Liver (tissue), 9 donors: Measurements from ENCODE around the gene TRIL. TPM values are rescaled to one million over a fixed set of nuclear protein-coding genes. Genes with fewer than 3 reads are reported as not detected.

ENCODE experiments used
- DNase-seq: peaks from one replicate; pipeline ENCODE4 v3.0.0-alpha.2; 2017; ENCODE audit warnings: low spot score
- H3K27ac ChIP-seq, 2 donors: one replicate each; pipeline ENCODE4 v1.7.0; 2013; ENCODE audit warnings: inconsistent platforms in 2 of 2, low read length in 2 of 2, control low read depth in 1 of 2, low read depth in 1 of 2, mild to moderate bottlenecking in 1 of 2
- H3K27me3 ChIP-seq, 4 donors: one replicate each; pipeline versions ENCODE4 v1.6.1 to v1.7.0; 2013; ENCODE audit warnings: low read length in 3 of 4, inconsistent platforms in 1 of 4, mild to moderate bottlenecking in 1 of 4, moderate library complexity in 1 of 4; ENCODE audit not compliant: control insufficient read depth in 4 of 4, insufficient read depth in 4 of 4
- H3K36me3 ChIP-seq, 4 donors: one replicate each; pipeline versions ENCODE4 v1.6.1 to v1.7.0; 2013; ENCODE audit warnings: low read length in 3 of 4, mild to moderate bottlenecking in 3 of 4, low read depth in 1 of 4, moderate library complexity in 1 of 4; ENCODE audit not compliant: control insufficient read depth in 4 of 4, insufficient read depth in 3 of 4
- H3K4me1 ChIP-seq, 4 donors: one replicate each; pipeline versions ENCODE4 v1.6.1 to v1.7.0; 2013; ENCODE audit warnings: low read length in 3 of 4, mild to moderate bottlenecking in 3 of 4, moderate library complexity in 1 of 4; ENCODE audit not compliant: control insufficient read depth in 4 of 4, insufficient read depth in 4 of 4
- H3K4me3 ChIP-seq, 3 donors: one replicate each; pipeline versions ENCODE4 v1.6.1 to v1.7.0; 2013; ENCODE audit warnings: low read length in 3 of 3, control low read depth in 1 of 3, low read depth in 1 of 3, mild to moderate bottlenecking in 1 of 3
- H3K9ac ChIP-seq, 2 donors: one replicate each; pipeline ENCODE4 v1.7.0; 2013; ENCODE audit warnings: low read length in 2 of 2, mild to moderate bottlenecking in 2 of 2, moderate library complexity in 2 of 2, control low read depth in 1 of 2, low read depth in 1 of 2
- H3K9me3 ChIP-seq, 4 donors: one replicate each; pipeline versions ENCODE4 v1.6.1 to v1.7.0; 2013; ENCODE audit warnings: low read length in 3 of 4; ENCODE audit not compliant: control insufficient read depth in 4 of 4
- EGR1 ChIP-seq, 2 donors: IDR thresholded peaks; 2 replicates each; pipeline ENCODE4 v1.6.1; 2016 to 2018; ENCODE audit warnings: antibody characterized with exemption in 2 of 2, low read depth in 2 of 2
- FOXA1 ChIP-seq: IDR thresholded peaks from 2 replicates; pipeline ENCODE4 v1.6.1; 2016; ENCODE audit warnings: antibody characterized with exemption
- FOXA2 ChIP-seq: IDR thresholded peaks from 2 replicates; pipeline ENCODE4 v1.6.1; 2016; ENCODE audit warnings: antibody characterized with exemption
- GABPA ChIP-seq, 2 donors: IDR thresholded peaks in 1 of 2; conservative IDR thresholded peaks in 1 of 2; 2 replicates each; pipeline ENCODE4 v1.6.1; 2016; ENCODE audit warnings: antibody characterized with exemption in 2 of 2, mild to moderate bottlenecking in 1 of 2, moderate library complexity in 1 of 2
- HNF4A ChIP-seq, 2 donors: conservative IDR thresholded peaks; 2 replicates each; pipeline ENCODE4 v1.6.1; 2016; ENCODE audit warnings: antibody characterized with exemption in 2 of 2, mild to moderate bottlenecking in 2 of 2
- HNF4G ChIP-seq: IDR thresholded peaks from 2 replicates; pipeline ENCODE4 v1.6.1; 2016; ENCODE audit warnings: antibody characterized with exemption
- JUND ChIP-seq, 2 donors: IDR thresholded peaks; 2 replicates each; pipeline ENCODE4 v1.6.1; 2016; ENCODE audit warnings: antibody characterized with exemption in 2 of 2
- RAD21 ChIP-seq, 2 donors: IDR thresholded peaks; 2 replicates each; pipeline ENCODE4 v1.6.1; 2016; ENCODE audit warnings: antibody characterized with exemption in 2 of 2, mild to moderate bottlenecking in 2 of 2
- RXRA ChIP-seq, 2 donors: IDR thresholded peaks; 2 replicates each; pipeline ENCODE4 v1.6.1; 2017 to 2018; ENCODE audit warnings: antibody characterized with exemption in 2 of 2, mild to moderate bottlenecking in 1 of 2
- SP1 ChIP-seq: IDR thresholded peaks from 2 replicates; pipeline ENCODE4 v1.6.1; 2018; ENCODE audit warnings: antibody characterized with exemption, mild to moderate bottlenecking
- TAF1 ChIP-seq: conservative IDR thresholded peaks from 2 replicates; pipeline ENCODE4 v1.6.1; 2016; ENCODE audit warnings: antibody characterized with exemption, mild to moderate bottlenecking
- YY1 ChIP-seq: IDR thresholded peaks from 2 replicates; pipeline ENCODE4 v1.6.1; 2016; ENCODE audit warnings: antibody characterized with exemption, mild to moderate bottlenecking
- WGBS: extraction: QIAGEN DNeasy Blood & Tissue Kit; methylation state at CpG from one replicate; pipeline ENCODE4 v1.1.7; 2013; 5-methylcytosine and 5-hydroxymethylcytosine counted together
- polyA plus RNA-seq, 2 donors: library from polyadenylated mRNA; stranded (reverse) in 1 of 2; unstranded in 1 of 2; fragments of 200-250 nt in 1 of 2; fragments of >200 nt in 1 of 2; fragmentation: Nextera tagmentation in 1 of 2; extraction: Ambion mirVana in 1 of 2; gene quantifications; one replicate each; pipeline versions ENCODE4 v1.2.1 to v1.2.3, GENCODE V29; 2013 to 2015
- total RNA-seq, 2 donors: library from RNA; depleted of rRNA; stranded (reverse); fragments of >200 nt; gene quantifications; one replicate each; pipeline ENCODE4 v1.2.3, GENCODE V29; 2014
- TF ChIP-seq, protein P1 (sequence below): IDR thresholded peaks from 2 replicates; pipeline ENCODE4 v1.6.1; 2016; ENCODE audit warnings: antibody characterized with exemption
- TF ChIP-seq, protein P2 (sequence below): IDR thresholded peaks from 2 replicates; pipeline ENCODE4 v1.6.1; 2016; ENCODE audit warnings: antibody characterized with exemption
- TF ChIP-seq, protein P3 (sequence below): fragments of 150-350 bp; IDR thresholded peaks from 2 replicates; pipeline ENCODE4 v1.5.1; 2017; ENCODE audit warnings: improper control_type of control experiment, low read depth, low read length; ENCODE audit not compliant: missing input control
- TF ChIP-seq, protein P4 (sequence below): IDR thresholded peaks from 2 replicates; pipeline ENCODE4 v1.6.1; 2016; ENCODE audit warnings: antibody characterized with exemption
- TF ChIP-seq, protein P5 (sequence below): IDR thresholded peaks from 2 replicates; pipeline ENCODE4 v1.6.1; 2016; ENCODE audit warnings: antibody characterized with exemption, mild to moderate bottlenecking
- donor health status: healthy.
- donor health status: healthy.
- donor health status: healthy.
- donor health status: healthy.
- donor health status: healthy.

Gene TRIL
- total and polyA plus RNA-seq, 4 donors: 0.06 to 0.67 (median 0.35) TPM

DNA sequence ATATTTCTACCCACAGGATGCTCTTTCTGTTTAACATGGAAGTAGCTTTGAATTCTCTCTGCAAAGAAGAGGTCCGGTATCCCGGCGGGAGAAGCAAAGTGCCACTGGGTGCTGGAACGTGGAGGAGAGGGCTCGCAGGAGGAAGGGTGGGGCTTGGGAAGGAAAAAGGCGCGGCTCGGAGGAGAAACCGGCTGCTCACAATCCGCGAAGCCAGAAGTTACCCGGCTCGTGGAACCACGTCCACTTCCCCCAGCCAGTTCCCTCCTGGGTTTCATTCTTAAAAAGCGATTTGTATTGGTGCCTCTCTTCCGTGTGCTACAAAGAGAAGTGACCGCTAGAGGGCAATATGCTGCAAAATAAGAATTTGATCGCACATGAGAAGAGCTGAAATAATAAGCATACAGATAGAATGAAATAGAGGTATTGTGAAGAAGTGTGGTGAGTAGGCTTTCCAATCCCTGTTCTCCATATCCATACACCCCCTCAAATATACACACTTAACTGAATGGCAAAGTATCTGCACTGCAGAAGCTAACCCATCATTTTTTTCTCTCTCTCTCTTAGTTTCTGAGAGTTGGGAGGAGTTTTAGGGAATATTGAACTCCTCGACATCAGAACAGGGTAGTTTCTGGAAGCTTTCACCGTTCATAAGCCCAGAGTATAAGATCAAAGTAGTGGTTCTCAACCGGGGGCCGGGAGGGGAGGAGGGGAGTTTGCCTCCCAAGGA, 31.1 kb downstream of the TRIL start:
- 4% methylated on average over 22 of the region's 22 CpGs for WGBS
- no peaks in the 10 kb centered on the region for H3K9me3 ChIP-seq
- peak; percentile 43 for DNase-seq
- no peak overlapping the region for H3K27ac ChIP-seq
- H3K27me3 ChIP-seq: no peaks in the 10 kb centered on the region
- peak overlapping the region; percentile 47 to 62 for H3K9ac ChIP-seq
- H3K4me1 ChIP-seq: peaks cover 0 to 17% (median 10%) of the 10 kb centered on the region in 4 donors
- peak overlapping the region; percentile 50 to 82 (median 54) for H3K4me3 ChIP-seq
- TF ChIP-seq RAD21 (IDR thresholded peaks at IDR 0.05): peak; percentile 92 to 94
- TF ChIP-seq, protein P1, sequence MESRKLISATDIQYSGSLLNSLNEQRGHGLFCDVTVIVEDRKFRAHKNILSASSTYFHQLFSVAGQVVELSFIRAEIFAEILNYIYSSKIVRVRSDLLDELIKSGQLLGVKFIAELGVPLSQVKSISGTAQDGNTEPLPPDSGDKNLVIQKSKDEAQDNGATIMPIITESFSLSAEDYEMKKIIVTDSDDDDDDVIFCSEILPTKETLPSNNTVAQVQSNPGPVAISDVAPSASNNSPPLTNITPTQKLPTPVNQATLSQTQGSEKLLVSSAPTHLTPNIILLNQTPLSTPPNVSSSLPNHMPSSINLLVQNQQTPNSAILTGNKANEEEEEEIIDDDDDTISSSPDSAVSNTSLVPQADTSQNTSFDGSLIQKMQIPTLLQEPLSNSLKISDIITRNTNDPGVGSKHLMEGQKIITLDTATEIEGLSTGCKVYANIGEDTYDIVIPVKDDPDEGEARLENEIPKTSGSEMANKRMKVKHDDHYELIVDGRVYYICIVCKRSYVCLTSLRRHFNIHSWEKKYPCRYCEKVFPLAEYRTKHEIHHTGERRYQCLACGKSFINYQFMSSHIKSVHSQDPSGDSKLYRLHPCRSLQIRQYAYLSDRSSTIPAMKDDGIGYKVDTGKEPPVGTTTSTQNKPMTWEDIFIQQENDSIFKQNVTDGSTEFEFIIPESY: peak; percentile 27
- TF ChIP-seq, protein P2, sequence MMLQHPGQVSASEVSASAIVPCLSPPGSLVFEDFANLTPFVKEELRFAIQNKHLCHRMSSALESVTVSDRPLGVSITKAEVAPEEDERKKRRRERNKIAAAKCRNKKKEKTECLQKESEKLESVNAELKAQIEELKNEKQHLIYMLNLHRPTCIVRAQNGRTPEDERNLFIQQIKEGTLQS: no peak
- no peak for TF ChIP-seq FOXA2
- TF ChIP-seq, protein P3, sequence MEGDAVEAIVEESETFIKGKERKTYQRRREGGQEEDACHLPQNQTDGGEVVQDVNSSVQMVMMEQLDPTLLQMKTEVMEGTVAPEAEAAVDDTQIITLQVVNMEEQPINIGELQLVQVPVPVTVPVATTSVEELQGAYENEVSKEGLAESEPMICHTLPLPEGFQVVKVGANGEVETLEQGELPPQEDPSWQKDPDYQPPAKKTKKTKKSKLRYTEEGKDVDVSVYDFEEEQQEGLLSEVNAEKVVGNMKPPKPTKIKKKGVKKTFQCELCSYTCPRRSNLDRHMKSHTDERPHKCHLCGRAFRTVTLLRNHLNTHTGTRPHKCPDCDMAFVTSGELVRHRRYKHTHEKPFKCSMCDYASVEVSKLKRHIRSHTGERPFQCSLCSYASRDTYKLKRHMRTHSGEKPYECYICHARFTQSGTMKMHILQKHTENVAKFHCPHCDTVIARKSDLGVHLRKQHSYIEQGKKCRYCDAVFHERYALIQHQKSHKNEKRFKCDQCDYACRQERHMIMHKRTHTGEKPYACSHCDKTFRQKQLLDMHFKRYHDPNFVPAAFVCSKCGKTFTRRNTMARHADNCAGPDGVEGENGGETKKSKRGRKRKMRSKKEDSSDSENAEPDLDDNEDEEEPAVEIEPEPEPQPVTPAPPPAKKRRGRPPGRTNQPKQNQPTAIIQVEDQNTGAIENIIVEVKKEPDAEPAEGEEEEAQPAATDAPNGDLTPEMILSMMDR: peak; percentile 87
- no peak for TF ChIP-seq EGR1 (IDR thresholded peaks at IDR 0.05; ENCODE audit: low read depth in 2 of 2)
- TF ChIP-seq YY1: peak; percentile 57
- peak in 1 of 2 donors; percentile 19 for TF ChIP-seq HNF4A (conservative IDR thresholded peaks at IDR 0.05)
- TF ChIP-seq HNF4G: no peak
- TF ChIP-seq TAF1: no peak
- peak in 1 of 2 donors; percentile 25 for TF ChIP-seq RXRA (IDR thresholded peaks at IDR 0.05)
- TF ChIP-seq, protein P4, sequence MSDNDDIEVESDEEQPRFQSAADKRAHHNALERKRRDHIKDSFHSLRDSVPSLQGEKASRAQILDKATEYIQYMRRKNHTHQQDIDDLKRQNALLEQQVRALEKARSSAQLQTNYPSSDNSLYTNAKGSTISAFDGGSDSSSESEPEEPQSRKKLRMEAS: peak; percentile 29
- no peak for TF ChIP-seq SP1
- TF ChIP-seq, protein P5, sequence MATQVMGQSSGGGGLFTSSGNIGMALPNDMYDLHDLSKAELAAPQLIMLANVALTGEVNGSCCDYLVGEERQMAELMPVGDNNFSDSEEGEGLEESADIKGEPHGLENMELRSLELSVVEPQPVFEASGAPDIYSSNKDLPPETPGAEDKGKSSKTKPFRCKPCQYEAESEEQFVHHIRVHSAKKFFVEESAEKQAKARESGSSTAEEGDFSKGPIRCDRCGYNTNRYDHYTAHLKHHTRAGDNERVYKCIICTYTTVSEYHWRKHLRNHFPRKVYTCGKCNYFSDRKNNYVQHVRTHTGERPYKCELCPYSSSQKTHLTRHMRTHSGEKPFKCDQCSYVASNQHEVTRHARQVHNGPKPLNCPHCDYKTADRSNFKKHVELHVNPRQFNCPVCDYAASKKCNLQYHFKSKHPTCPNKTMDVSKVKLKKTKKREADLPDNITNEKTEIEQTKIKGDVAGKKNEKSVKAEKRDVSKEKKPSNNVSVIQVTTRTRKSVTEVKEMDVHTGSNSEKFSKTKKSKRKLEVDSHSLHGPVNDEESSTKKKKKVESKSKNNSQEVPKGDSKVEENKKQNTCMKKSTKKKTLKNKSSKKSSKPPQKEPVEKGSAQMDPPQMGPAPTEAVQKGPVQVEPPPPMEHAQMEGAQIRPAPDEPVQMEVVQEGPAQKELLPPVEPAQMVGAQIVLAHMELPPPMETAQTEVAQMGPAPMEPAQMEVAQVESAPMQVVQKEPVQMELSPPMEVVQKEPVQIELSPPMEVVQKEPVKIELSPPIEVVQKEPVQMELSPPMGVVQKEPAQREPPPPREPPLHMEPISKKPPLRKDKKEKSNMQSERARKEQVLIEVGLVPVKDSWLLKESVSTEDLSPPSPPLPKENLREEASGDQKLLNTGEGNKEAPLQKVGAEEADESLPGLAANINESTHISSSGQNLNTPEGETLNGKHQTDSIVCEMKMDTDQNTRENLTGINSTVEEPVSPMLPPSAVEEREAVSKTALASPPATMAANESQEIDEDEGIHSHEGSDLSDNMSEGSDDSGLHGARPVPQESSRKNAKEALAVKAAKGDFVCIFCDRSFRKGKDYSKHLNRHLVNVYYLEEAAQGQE: no peak
- TF ChIP-seq JUND (IDR thresholded peaks at IDR 0.05): no peak
- TF ChIP-seq GABPA (IDR thresholded peaks at IDR 0.05 in 1 of 2, conservative IDR thresholded peaks at IDR 0.05 in 1 of 2): no peak
- no peak for TF ChIP-seq FOXA1
- H3K36me3 ChIP-seq: no peaks in the 10 kb centered on the region
